ENCODE measurements around the gene SIGLEC9.

The SIGLEC9 gene

DNA sequence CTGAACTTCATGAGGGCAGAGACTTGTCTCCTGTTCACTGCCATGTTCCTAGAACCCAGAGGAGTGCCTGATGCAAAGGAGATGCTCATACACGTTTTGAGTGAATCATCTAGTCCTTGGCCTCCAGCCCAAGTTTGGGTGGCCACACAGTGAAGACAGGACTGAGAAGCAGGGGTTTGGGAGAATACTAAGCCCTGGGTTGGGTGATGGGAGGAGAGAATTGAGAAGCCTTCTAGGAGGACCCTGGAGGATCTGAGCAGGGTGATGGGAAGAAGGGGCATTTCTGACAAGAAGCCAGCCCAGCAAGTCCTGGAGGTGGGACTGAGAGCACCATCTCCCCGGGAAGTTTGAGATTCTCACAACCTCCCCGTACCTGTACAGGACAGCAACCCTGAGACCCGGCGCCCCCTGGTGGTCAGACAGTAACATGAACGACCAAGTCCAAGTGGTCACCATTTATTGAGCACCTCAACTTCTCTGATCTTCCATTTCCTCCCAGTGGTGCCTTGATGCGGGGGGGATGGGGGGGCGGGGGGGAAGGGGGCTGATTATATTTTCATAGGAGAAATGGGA lies 27.5 kb upstream of the SIGLEC9 start:
- no peak overlapping the region for H3K4me3 ChIP-seq
- TF ChIP-seq CTCF (IDR thresholded peaks at IDR 0.05): peak; percentile 54
- DNase-seq (ENCODE audit: low spot score): no peak
- no peak overlapping the region for H3K27ac ChIP-seq

DNA sequence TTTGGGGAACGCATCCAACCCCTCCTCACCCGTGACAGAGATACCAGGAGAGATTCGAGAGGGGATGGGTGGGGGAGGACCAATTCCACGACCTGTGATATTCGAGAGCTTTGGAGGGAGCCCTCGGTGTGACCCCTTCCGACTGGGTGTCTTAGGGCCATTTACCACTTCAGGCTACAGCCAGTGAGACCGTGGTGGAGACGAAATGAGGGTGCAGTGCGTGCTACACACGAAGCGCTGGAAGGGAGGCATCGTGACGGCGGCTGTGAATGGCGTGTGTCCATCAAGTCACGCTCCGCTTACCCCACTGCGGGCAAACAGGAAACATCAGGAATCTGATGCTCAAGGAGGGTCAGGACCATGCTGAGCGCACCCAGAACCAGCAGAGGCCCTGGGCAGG lies 26.9 kb upstream of the SIGLEC9 start:
- Histone ChIP-seq H3K27ac (no peak overlapping the region), H3K4me3 (no peak overlapping the region)
- TF ChIP-seq CTCF (IDR thresholded peaks at IDR 0.05): no peak

DNA sequence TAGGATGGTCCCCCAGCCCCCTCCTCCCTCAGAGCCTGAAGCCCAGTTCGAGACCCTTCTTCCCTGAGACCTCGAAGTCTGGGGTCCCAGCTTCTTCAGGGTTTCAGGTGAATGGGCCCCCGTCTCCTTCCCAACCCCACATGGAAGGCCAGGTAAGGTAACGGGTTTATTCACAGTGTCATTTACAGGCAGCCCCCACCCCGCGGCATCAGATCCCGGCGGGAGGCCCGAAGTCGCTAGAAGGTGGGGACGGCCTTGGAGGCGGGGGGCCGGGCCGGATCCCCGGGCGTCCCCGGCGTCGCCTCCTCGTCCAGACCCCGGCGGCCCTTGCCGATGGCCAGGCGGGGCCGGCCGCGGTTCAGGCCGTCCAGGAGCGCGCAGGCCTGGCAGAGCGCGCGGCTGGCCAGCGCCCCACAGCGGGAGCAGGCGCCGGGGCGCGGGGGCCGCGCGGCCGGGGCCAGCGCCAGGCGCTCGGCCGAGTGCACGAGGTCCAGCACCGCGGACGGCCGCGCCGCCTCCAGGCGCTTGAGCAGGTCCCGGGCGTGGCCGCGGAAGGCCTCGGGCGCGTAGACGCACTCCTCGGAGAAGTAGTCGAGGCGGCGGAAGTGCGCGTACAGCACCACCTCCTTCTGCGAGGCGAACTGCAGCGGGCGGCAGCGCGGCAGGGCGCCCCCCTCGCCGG lies 26.2 kb upstream of the SIGLEC9 start:
- no peak for DNase-seq (ENCODE audit: low spot score)
- H3K27ac ChIP-seq: no peak overlapping the region
- TF ChIP-seq CTCF (IDR thresholded peaks at IDR 0.05): no peak
- H3K4me3 ChIP-seq: peak overlapping the region; percentile 25

More for the DNA sequence above, 26.9 kb upstream of the SIGLEC9 start:
- no peak for DNase-seq (ENCODE audit: low spot score)

GRCh38 chr19:51099047-51099382 lies 25.7 kb upstream of the SIGLEC9 start:
- Histone ChIP-seq H3K27ac (no peak overlapping the region), H3K4me3 (peak overlapping the region; percentile 25)
- no peak for TF ChIP-seq CTCF (IDR thresholded peaks at IDR 0.05)
- no peak for DNase-seq (ENCODE audit: low spot score)

- no peak for TF ChIP-seq CTCF (IDR thresholded peaks at IDR 0.05)
- no peak overlapping the region for H3K4me3 ChIP-seq
- DNase-seq (ENCODE audit: low spot score): no peak
- no peak overlapping the region for H3K27ac ChIP-seq
Measured at GRCh38 chr19:51100601-51101000, 24.1 kb upstream of the SIGLEC9 start.

DNA sequence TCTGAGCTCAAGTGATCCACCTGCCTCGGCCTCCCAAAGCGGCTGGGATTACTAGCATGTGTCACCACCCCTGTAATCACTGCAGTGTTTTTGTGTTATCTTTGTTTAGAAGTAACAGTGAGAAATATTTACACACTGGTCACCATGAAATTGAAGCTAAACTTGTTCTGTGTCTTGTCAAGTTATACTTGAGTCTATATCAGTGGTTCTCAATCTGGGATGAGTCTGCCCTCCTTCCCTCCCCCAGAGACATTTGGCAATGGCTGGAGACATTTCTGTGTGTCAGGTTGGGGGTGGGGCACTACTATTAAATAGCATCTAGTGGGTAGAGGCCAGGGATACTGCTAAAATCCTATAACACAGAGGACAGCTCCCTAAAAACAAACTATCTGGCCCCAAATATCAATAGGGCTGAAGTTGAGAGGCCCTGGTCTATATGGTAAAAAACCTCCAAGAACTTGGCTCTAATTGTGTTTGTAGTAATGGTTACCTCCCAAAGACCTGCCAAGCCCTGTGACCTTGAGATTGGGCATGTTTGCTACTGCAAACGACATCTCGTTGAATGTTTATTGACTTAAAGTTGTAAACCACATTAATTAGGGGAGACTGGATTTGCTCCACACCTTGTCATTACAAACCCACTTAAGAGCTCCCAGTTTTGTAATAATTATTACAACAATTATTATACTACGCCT lies 23.4 kb upstream of the SIGLEC9 start:
- no peak overlapping the region for H3K27ac ChIP-seq
- H3K4me3 ChIP-seq: no peak overlapping the region
- no peak for TF ChIP-seq CTCF (IDR thresholded peaks at IDR 0.05)
- DNase-seq (ENCODE audit: low spot score): no peak

- Histone ChIP-seq H3K4me3 (no peak overlapping the region), H3K27ac (no peak overlapping the region)
- no peak for DNase-seq (ENCODE audit: low spot score)
- TF ChIP-seq CTCF (IDR thresholded peaks at IDR 0.05): no peak
Measured at GRCh38 chr19:51102991-51103390, 21.7 kb upstream of the SIGLEC9 start.

Measured in coronary artery (tissue), 2 donors.